HG03103 (cell line): ENCODE results near the gene STX11.

Experiments
- ATAC-seq: cut with Tn5 transposase; IDR thresholded peaks from one replicate; pipeline ENCODE4 v1.9.1; 2021; ENCODE audit warnings: low read depth; ENCODE audit not compliant: unreplicated experiment

The STX11 gene

GRCh38 chr6:144140867-144141266 is 9.4 kb upstream of the STX11 start:
- peak; percentile 86 for ATAC-seq

GRCh38 chr6:144141470-144141869 is 8.8 kb upstream of the STX11 start:
- no peak for ATAC-seq

GRCh38 chr6:144143106-144143505 is 7.2 kb upstream of the STX11 start:
- ATAC-seq = no peak

GRCh38 chr6:144143878-144144277 is 6.4 kb upstream of the STX11 start:
- ATAC-seq = no peak

- ATAC-seq = no peak
These were observed 5.3 kb upstream of the STX11 start for GRCh38 chr6:144144996-144145395.

GRCh38 chr6:144145541-144145940 is 4.8 kb upstream of the STX11 start:
- ATAC-seq = no peak

- no peak for ATAC-seq
These were observed 1.4 kb upstream of the STX11 start for GRCh38 chr6:144148886-144149285.

GRCh38 chr6:144149558-144149893 is 791 bp upstream of the STX11 start:
- no peak for ATAC-seq

GRCh38 chr6:144150710-144151657 is 667 bp downstream of the STX11 start:
- peak; percentile 54 for ATAC-seq

- ATAC-seq = no peak
These were observed 2.1 kb downstream of the STX11 start for GRCh38 chr6:144152334-144152900.

GRCh38 chr6:144153260-144153659 is 2.9 kb downstream of the STX11 start:
- ATAC-seq = no peak

- no peak for ATAC-seq
These were observed 3.7 kb downstream of the STX11 start for GRCh38 chr6:144153971-144154370.

GRCh38 chr6:144155529-144155928 is 5.2 kb downstream of the STX11 start:
- ATAC-seq = peak; percentile 51

- ATAC-seq = no peak
These were observed 6.0 kb downstream of the STX11 start for GRCh38 chr6:144156338-144156737.

- ATAC-seq = no peak
These were observed 6.7 kb downstream of the STX11 start for GRCh38 chr6:144156991-144157390.

GRCh38 chr6:144158133-144158532 is 7.8 kb downstream of the STX11 start:
- no peak for ATAC-seq

- ATAC-seq = no peak
These were observed 8.9 kb downstream of the STX11 start for GRCh38 chr6:144159223-144159622.

- no peak for ATAC-seq
These were observed 9.4 kb downstream of the STX11 start for GRCh38 chr6:144159742-144160141.

- ATAC-seq = no peak
These were observed 10.2 kb downstream of the STX11 start for GRCh38 chr6:144160431-144161005.

- no peak for ATAC-seq
These were observed 11.7 kb downstream of the STX11 start for GRCh38 chr6:144161975-144162374.

- no peak for ATAC-seq
These were observed 12.7 kb downstream of the STX11 start for GRCh38 chr6:144162977-144163376.

- no peak for ATAC-seq
These were observed 15.5 kb downstream of the STX11 start for GRCh38 chr6:144165784-144166183.
